ENCODE measurements around the gene ANXA7.
"Not testable (repeated sequence)": the region's sequence is repeated elsewhere in the genome, so short reads cannot be mapped to it uniquely, and the experiment has no call there.

The ANXA7 gene

GRCh38 chr10:73408978-73409521 is 4.8 kb downstream of the ANXA7 start:
- Histone ChIP-seq H3K27ac (no peak overlapping the region), H3K4me3 (no peak overlapping the region)

DNA sequence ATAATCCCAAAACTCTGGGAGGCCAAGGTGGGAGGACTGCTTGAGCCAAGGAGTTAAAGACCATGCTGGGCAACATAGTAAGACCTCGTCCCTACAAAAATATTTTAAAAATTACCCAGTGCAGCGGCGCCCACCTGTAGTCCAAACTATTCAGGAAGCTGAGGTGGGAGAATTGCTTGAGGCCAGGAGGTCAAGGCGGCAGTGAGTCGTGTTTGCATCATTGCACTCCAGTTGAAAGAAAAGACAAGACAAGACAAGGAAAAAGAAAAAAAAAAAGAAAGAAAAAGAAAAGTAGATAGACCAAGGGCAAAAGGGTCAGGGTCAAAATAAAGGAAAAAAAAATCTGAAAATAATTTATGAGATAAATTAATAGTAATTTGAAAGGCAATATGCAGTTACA is 5.8 kb downstream of the ANXA7 start:
- no peak overlapping the region for H3K4me3 ChIP-seq
- H3K27ac ChIP-seq, result no peak overlapping the region

- H3K4me3 ChIP-seq, result no peak overlapping the region
- no peak overlapping the region for H3K27ac ChIP-seq
Observed at GRCh38 chr10:73407495-73407894, 6.4 kb downstream of the ANXA7 start.

GRCh38 chr10:73406846-73407245 is 7.0 kb downstream of the ANXA7 start:
- no peak overlapping the region for H3K4me3 ChIP-seq
- H3K27ac ChIP-seq, result no peak overlapping the region

DNA sequence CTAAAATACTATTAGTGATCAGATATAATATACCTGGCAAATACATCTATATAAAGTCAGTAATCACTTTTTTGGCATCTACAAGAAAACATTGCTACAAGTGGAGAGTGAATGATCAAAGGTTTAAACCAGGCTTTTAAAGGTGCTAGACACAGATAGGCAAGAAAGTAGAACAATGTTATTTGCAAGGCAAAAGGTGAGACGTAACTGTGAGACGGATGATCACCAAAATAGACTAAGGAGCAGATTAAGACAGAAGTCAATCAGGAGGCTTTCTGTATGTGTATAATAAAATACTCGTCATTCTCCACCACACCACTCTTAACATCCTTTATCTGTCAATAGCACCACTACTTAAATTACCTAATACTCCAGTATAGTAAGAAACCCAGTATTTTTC is 8.3 kb downstream of the ANXA7 start:
- Histone ChIP-seq H3K27ac (no peak overlapping the region), H3K4me3 (no peak overlapping the region)

DNA sequence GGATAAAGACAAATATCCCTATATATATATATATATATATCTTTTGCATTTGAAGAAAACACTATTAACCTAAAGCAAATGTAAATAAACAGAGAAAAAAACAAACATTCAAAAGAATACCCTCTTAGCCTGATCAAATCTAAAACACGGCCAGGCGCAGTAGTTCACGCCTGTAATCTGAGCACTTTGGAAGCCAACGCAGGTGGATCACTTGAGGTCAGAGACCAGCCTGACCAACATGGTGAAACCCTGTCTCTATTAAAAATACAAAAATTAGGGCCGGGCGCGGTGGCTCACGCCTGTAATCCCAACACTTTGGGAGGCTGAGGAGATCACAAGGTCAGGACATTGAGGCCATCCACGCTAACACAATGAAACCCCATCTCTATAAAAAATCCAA is 9.2 kb downstream of the ANXA7 start:
- no peak overlapping the region for H3K4me3 ChIP-seq
- no peak overlapping the region for H3K27ac ChIP-seq

GRCh38 chr10:73401636-73402035 is 12.2 kb downstream of the ANXA7 start:
- no peak overlapping the region for H3K27ac ChIP-seq
- no peak overlapping the region for H3K4me3 ChIP-seq

DNA sequence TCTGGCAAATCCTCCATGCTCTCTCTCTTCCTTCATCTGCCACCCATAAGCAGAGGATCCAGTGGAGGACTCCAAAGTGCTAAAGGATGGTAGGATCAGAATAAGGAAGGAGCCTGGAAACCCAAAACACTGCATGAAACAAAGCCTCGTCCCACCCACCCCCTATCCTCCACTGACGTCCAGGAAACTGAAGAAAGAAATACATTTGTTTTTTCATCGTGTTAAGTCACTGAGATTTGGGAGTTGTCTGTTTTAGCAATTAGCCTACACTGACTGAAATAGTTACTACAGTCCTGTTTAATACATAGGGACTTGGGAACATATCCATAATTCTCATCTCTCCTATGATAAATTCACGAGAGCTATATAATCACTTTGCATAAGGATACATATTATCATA is 14.8 kb downstream of the ANXA7 start:
- Histone ChIP-seq H3K4me3 (no peak overlapping the region), H3K27ac (no peak overlapping the region)

- H3K27ac ChIP-seq, result no peak overlapping the region
- H3K4me3 ChIP-seq, result no peak overlapping the region
Observed at GRCh38 chr10:73398024-73398423, 15.8 kb downstream of the ANXA7 start.

- not testable (repeated sequence) for H3K27ac ChIP-seq, H3K4me3 ChIP-seq
Observed at GRCh38 chr10:73394325-73394724, 19.5 kb downstream of the ANXA7 start.

- no peak overlapping the region for H3K4me3 ChIP-seq
- H3K27ac ChIP-seq, result no peak overlapping the region
Observed at GRCh38 chr10:73388228-73388627, 25.6 kb downstream of the ANXA7 start.

DNA sequence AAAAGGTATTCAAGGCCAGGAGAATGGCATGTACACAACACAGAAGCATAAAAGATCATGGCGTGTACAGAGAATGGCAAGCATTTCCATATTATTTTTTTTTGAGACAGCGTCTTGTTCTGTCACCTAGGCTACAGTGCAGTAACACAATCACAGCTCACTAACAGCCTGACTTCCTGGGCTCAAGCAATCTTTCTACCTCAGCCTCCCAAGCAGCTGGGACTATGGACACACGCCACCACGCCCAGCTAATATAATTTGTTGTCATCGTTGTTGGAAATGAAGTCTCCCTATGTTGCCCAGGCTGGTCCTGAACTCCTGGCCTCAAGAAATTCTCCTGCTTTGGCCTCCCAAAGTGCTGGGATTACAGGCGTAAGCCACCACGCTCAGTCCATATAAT is 27.3 kb downstream of the ANXA7 start:
- H3K27ac ChIP-seq, result no peak overlapping the region

GRCh38 chr10:73379064-73379748 is 34.7 kb downstream of the ANXA7 start:
- Histone ChIP-seq H3K4me3 (no peak overlapping the region), H3K27ac (no peak overlapping the region)

More for the DNA sequence above, 27.3 kb downstream of the ANXA7 start:
- H3K4me3 ChIP-seq, result no peak overlapping the region

- Histone ChIP-seq H3K4me3 (no peak overlapping the region), H3K27ac (no peak overlapping the region)
Observed at GRCh38 chr10:73376679-73377078, 37.2 kb downstream of the ANXA7 start.

DNA sequence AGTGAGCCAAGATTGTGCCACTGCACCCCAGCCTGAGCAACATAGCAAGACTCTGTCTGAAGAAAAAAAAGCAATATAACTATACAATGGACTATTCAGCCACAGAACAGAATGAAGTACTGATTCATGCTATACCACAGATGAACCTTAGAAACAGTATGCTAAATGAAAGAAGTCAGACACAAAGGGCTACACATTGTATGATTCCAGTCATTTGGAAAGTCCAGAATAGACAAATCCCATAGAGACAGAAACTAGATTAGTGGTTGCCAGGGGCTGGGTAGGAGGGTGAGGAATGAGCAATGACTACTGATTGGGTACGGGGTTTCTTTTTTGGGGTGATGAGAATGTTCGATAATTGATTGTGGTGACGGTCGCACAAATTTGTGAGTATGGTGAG is 45.6 kb downstream of the ANXA7 start:
- no peak overlapping the region for H3K4me3 ChIP-seq
- H3K27ac ChIP-seq, result no peak overlapping the region

GRCh38 chr10:73366381-73367298 is 47.2 kb downstream of the ANXA7 start:
- peak overlapping the region in 3 of 21 experiments; percentile 27 to 65 (median 65) for H3K27ac ChIP-seq
- no peak overlapping the region for H3K4me3 ChIP-seq

DNA sequence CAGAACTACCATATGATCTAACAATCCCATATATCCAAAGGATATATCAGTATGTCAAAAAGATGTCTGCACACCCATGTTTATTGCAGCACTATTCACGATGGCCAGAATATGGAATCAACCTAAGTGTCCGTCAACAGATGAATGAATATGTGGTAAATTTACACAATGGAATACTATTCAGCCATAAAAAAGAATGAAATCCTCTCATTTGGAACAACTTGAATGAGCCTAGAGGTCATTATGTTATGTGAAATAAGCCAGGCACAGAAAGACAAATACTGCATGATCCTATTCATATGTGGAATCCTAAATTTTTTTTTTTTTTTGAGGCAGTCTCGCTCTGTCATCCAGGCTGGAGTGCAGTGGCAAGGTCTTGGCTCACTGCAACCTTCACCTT is 48.9 kb downstream of the ANXA7 start:
- H3K27ac ChIP-seq, result no peak overlapping the region
- no peak overlapping the region for H3K4me3 ChIP-seq

- peak overlapping the region in 1 of 21 experiments; percentile 58 for H3K27ac ChIP-seq
- no peak overlapping the region for H3K4me3 ChIP-seq
Observed at GRCh38 chr10:73359492-73359891, 54.4 kb downstream of the ANXA7 start.

GRCh38 chr10:73358331-73359279 is 55.3 kb downstream of the ANXA7 start, which contains the start of gene CFAP70:
TSS of gene CFAP70 (minus strand) at chr10:73358864. CDS start at chr10:73354796, 4,068 bp downstream.
- peak within 1 kb of the TSS; percentile 42 to 66 (median 58) for H3K4me3 ChIP-seq
- H3K27ac ChIP-seq, result peak within 1 kb of the TSS in 20 of 21 experiments; percentile 25 to 90 (median 76)
